Testis (tissue), 3 donors: Measurements from ENCODE around the gene FHL3. TPM values are rescaled to one million over a fixed set of nuclear protein-coding genes. Genes with fewer than 3 reads are reported as not detected.
"Not testable (repeated sequence)": the region's sequence is repeated elsewhere in the genome, so short reads cannot be mapped to it uniquely, and the experiment has no call there.

Experiments
- DNase-seq: peaks from one replicate; pipeline ENCODE4 v3.0.0-alpha.2; 2019
- H3K27ac ChIP-seq, 2 donors: fragments of 200-600 bp; sonication (generic); one replicate each; pipeline ENCODE4 v1.5.1; 2019
- H3K27me3 ChIP-seq: fragments of 200-600 bp; sonication (generic); one replicate; pipeline ENCODE4 v1.5.1; 2019
- H3K36me3 ChIP-seq: fragments of 200-600 bp; sonication (generic); one replicate; pipeline ENCODE4 v1.5.1; 2017; ENCODE audit warnings: low read depth; ENCODE audit errors: missing control alignments
- H3K4me1 ChIP-seq: fragments of 200-600 bp; sonication (generic); one replicate; pipeline ENCODE4 v1.5.1; 2019
- H3K4me3 ChIP-seq, 2 donors: fragments of 200-600 bp; sonication (generic); one replicate each; pipeline ENCODE4 v1.5.1; 2017 to 2019
- H3K9me3 ChIP-seq: fragments of 200-600 bp; sonication (generic); one replicate; pipeline ENCODE4 v1.5.1; 2017
- CTCF ChIP-seq, 3 experiments: fragments of 450-650 bp in 2 of 3; fragments of 200-600 bp in 1 of 3; sonication (generic) in 1 of 3; IDR thresholded peaks; one replicate each; pipeline ENCODE4 v1.5.1; 2016 to 2019; ENCODE audit warnings: antibody characterized with exemption in 3 of 3, mild to moderate bottlenecking in 2 of 3, moderate library complexity in 1 of 3
- POLR2A ChIP-seq: fragments of 450-650 bp; IDR thresholded peaks from one replicate; pipeline ENCODE4 v1.6.1; 2017; ENCODE audit warnings: antibody characterized with exemption, mild to moderate bottlenecking, moderate library complexity
- WGBS, 2 donors: methylation state at CpG; one replicate each; pipeline ENCODE4 v1.1.5; 2018; 5-methylcytosine and 5-hydroxymethylcytosine counted together
- intact Hi-C: fragments of 100-400 bp; cut with DNase I; formaldehyde crosslinking; loops from one replicate; pipeline ENCODE4 v1.15.1; 2023; ENCODE audit warnings: low total_unique reads
- polyA plus RNA-seq: library from polyadenylated mRNA; stranded (reverse); fragments of 350-450 nt; fragmentation: Illumina TruSeq; extraction: RNeasy Lipid Tissue Mini Kit (QIAGEN cat#74804); gene quantifications from one replicate; pipeline ENCODE4 v1.2.3, GENCODE V29; 2014; ENCODE audit warnings: low read depth, low replicate concordance; ENCODE audit not compliant: insufficient read depth
- total RNA-seq, 2 donors: library from RNA; depleted of rRNA; stranded (reverse); fragments of >200 nt; gene quantifications; one replicate each; pipeline ENCODE4 v1.2.3, GENCODE V29; 2016

FHL3 gene
- total and polyA plus RNA-seq, 3 donors from 2014 or later, result 20.7 to 28.7 (median 21.3) TPM

DNA sequence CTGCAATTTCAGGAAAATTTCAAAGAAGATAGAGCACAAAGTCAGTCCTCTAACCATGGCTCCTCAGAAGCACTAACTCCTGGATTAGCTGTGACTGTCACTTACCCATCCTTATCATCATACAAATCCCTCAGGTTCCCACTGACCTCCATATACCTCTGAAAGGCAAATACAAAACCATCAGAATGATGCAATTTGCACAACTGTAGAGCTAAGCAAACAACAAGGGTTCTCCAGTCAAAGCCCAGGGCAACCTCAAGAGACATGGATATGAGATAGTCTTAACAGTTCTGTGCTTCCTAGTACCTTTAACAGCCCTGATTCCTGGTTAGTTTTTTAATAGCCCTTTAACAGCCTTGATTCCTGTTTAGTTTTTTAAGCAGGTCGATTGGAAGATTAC is 17.6 kb downstream of the FHL3 start:
- intact Hi-C loops, result no loop called here
- 54 to 60% methylated on average over 1 of the region's 1 CpG for WGBS, 2 donors
- H3K4me3 ChIP-seq, result no peak overlapping the region
- H3K9me3 ChIP-seq, result no peaks in the 10 kb centered on the region
- TF ChIP-seq CTCF (IDR thresholded peaks at IDR 0.05) (no peak), POLR2A (no peak)
- no peaks in the 10 kb centered on the region for H3K36me3 ChIP-seq
- H3K4me1 ChIP-seq, result no peaks in the 10 kb centered on the region
- H3K27ac ChIP-seq, result no peak overlapping the region
- DNase-seq, result no peak
- H3K27me3 ChIP-seq, result no peaks in the 10 kb centered on the region

DNA sequence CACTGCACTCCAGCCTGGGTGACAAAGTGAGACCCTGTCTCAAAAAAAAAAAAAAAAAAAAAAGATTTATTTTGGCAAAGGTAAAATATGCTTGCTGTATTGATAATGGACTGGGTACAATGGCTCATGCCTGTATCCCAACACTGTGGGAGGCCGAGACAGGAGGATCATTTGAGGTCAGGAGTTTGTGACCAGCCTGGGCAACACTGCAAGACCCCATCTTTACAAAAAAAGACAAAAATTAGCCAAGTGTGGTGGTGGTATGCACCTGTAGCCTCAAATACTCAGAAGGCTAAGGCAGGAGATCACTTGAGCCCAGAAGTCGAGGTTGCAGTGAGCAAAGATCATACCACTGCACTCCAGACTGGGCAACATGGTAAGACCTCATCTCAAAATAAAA is 21.8 kb downstream of the FHL3 start:
- H3K27ac ChIP-seq, result no peak overlapping the region
- no peak overlapping the region for H3K4me3 ChIP-seq
- TF ChIP-seq CTCF (IDR thresholded peaks at IDR 0.05) (no peak), POLR2A (no peak)
- no peaks in the 10 kb centered on the region for H3K4me1 ChIP-seq
- WGBS, 2 donors, result 97 to 100% methylated on average over 2 of the region's 2 CpGs
- intact Hi-C loops, result no loop called here
- H3K27me3 ChIP-seq, result no peaks in the 10 kb centered on the region
- no peak for DNase-seq
- H3K36me3 ChIP-seq, result no peaks in the 10 kb centered on the region
- no peaks in the 10 kb centered on the region for H3K9me3 ChIP-seq

GRCh38 chr1:37978541-37978940 is 26.8 kb downstream of the FHL3 start:
- intact Hi-C loops, result no loop called here
- H3K36me3 ChIP-seq, result no peaks in the 10 kb centered on the region
- H3K9me3 ChIP-seq, result no peaks in the 10 kb centered on the region
- WGBS, 2 donors, result 87 to 90% methylated on average over 4 of the region's 4 CpGs
- H3K4me3 ChIP-seq, result no peak overlapping the region
- no peak for TF ChIP-seq POLR2A
- no peak for TF ChIP-seq CTCF (IDR thresholded peaks at IDR 0.05)
- no peaks in the 10 kb centered on the region for H3K27me3 ChIP-seq
- H3K4me1 ChIP-seq, result no peaks in the 10 kb centered on the region
- no peak overlapping the region for H3K27ac ChIP-seq
- DNase-seq, result no peak

DNA sequence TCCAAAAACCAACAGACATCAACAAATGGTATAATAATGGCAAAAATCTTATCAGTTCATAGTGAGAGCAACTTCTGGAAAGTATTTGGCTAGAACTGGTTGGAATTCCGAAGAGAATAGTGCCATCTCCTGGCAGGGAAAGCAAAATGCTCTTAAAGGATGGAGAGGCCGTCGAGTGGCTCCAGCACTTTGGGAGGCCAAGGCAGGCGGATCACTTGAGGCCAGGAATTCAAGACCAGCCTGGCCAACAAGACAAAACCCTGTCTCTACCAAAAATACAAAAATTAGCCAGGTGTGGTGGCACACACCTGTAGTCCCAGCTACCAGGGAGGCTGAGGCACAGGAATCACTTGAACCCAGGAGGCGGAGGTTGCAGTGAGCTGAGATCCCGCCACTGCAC is 30.2 kb downstream of the FHL3 start:
- intact Hi-C loops, H3K27me3 ChIP-seq, H3K9me3 ChIP-seq, H3K4me1 ChIP-seq, H3K4me3 ChIP-seq, H3K36me3 ChIP-seq, H3K27ac ChIP-seq: not testable (repeated sequence)
- peak; percentile 40 for DNase-seq
- peak in 2 of 3 experiments; percentile 47 to 49 for TF ChIP-seq CTCF (IDR thresholded peaks at IDR 0.05)
- WGBS, 2 donors, result 61 to 71% methylated on average over 6 of the region's 6 CpGs

- H3K4me1 ChIP-seq, result no peaks in the 10 kb centered on the region
- no peaks in the 10 kb centered on the region for H3K27me3 ChIP-seq
- intact Hi-C loops, result no loop called here
- TF ChIP-seq POLR2A (no peak), CTCF (IDR thresholded peaks at IDR 0.05) (no peak)
- no peak overlapping the region for H3K4me3 ChIP-seq
- DNase-seq, result no peak
- 95 to 98% methylated on average over 5 of the region's 5 CpGs for WGBS, 2 donors
- no peaks in the 10 kb centered on the region for H3K9me3 ChIP-seq
- no peak overlapping the region for H3K27ac ChIP-seq
- H3K36me3 ChIP-seq, result no peaks in the 10 kb centered on the region
These were observed 30.7 kb downstream of the FHL3 start for GRCh38 chr1:37974567-37974966.

- H3K36me3 ChIP-seq, H3K4me3 ChIP-seq, H3K27me3 ChIP-seq, H3K4me1 ChIP-seq, intact Hi-C loops, H3K27ac ChIP-seq, DNase-seq, H3K9me3 ChIP-seq: not testable (repeated sequence)
- WGBS, 2 donors, result 92 to 93% methylated on average over 5 of the region's 5 CpGs
These were observed 31.6 kb downstream of the FHL3 start for GRCh38 chr1:37973684-37974083.
